ENCODE results near the gene PTPRN. TPM values are rescaled to one million over a fixed set of nuclear protein-coding genes. Genes with fewer than 3 reads are reported as not detected.

Gene PTPRN
- total RNA-seq, 1 experiment from 2014 or later, result 6.5 TPM

DNA sequence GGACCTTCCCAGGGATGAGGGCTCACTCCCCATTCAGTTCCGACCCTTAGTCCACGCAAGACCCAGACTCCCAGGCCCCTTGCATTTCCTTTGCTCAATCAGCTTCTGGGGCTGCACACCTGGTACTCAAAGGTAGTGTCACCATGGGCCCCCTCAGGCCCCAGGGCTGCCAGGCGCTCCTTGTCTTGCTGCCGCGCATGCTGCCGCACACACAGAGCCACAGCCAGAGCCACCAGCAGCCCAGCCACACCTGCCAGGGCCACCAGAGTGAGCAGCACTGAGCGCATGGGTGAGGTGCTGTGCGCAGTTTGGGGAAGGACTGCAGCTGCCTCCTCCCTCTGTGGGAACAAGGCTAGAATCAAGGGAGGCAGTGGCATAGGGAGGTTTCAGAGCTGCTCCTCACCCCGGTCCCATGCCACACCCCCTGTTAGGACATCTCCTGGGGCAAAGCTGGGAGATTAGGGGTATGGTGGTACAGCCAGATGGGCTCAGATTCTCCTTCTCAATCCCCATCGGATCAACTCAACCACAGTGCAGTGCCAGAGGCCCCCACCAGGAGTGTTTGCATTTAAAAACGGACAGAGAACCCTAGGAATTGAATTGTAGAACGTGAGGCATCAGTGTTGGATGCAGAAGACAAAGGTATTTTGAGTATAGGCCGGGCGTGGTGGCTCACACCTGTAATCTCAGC, 11.3 kb downstream of the PTPRN start:
- no peak overlapping the region for H2AK5ac ChIP-seq (ENCODE audit: insufficient read length, low read length)
- H2BK20ac ChIP-seq (ENCODE audit: low read depth, low read length, poor library complexity, severe bottlenecking), result no peak overlapping the region
- no peak overlapping the region for H2BK12ac ChIP-seq (ENCODE audit: insufficient read length, low read depth, low read length)
- H3K23me2 ChIP-seq (ENCODE audit: insufficient read length, low read depth, low read length, poor library complexity, severe bottlenecking), result peaks cover 6% of the 10 kb centered on the region
- H3K79me2 ChIP-seq (ENCODE audit: insufficient read depth, low read length), result no peaks in the 10 kb centered on the region
- H3K36me3 Mint-ChIP-seq (ENCODE audit: insufficient read depth in 1 of 3, low read depth in 3 of 3), result peaks cover 0 to 4% (median 2%) of the 10 kb centered on the region in 3 experiments; a peak in 2 of 7 replicates
- no peak overlapping the region for H4K8ac ChIP-seq (replicated peaks; ENCODE audit: insufficient read length, low read depth, low read length)
- no peaks in the 10 kb centered on the region for H3K9me3 ChIP-seq (ENCODE audit: control insufficient read depth, low read depth, low read length)
- no peak overlapping the region for H2BK120ac ChIP-seq (ENCODE audit: low read depth, low read length, poor library complexity, severe bottlenecking)
- no CpG with 5 or more reads among the region's 14 CpGs for WGBS (ENCODE audit: extremely low coverage, insufficient read length, low lambda C conversion rate)
- no peak overlapping the region for H2BK15ac ChIP-seq (ENCODE audit: low read depth, low read length)
- no peaks in the 10 kb centered on the region for H3K79me1 ChIP-seq (ENCODE audit: insufficient read depth, low read depth, low read length, poor library complexity, severe bottlenecking)
- DNase-seq, result no peak
- no peak overlapping the region for H3K18ac ChIP-seq (ENCODE audit: insufficient read length, low read depth, low read length)
- H3K4me3 Mint-ChIP-seq, result peak overlapping the region in 1 of 2 experiments; percentile 20; a peak in 1 of 5 replicates
- H2BK5ac ChIP-seq (ENCODE audit: insufficient read length, low read length), result no peak overlapping the region
- H4K5ac ChIP-seq (ENCODE audit: insufficient read length, low read depth, low read length), result no peak overlapping the region
- H3K9me3 Mint-ChIP-seq, result peaks cover 0 to 5% of the 10 kb centered on the region in 2 experiments; a peak in 3 of 5 replicates
- no peak overlapping the region for H4K91ac ChIP-seq (ENCODE audit: insufficient read length, low read depth, low read length)
- H3K27ac ChIP-seq (ENCODE audit: insufficient read length, low read depth, low read length), result no peak overlapping the region
- H3K4me1 Mint-ChIP-seq, result peaks cover 19 to 29% of the 10 kb centered on the region in 2 experiments
- no peak overlapping the region for H3K56ac ChIP-seq (ENCODE audit: insufficient read length, low read depth, low read length)
- H3K23ac ChIP-seq (ENCODE audit: insufficient read length, low read depth, low read length), result no peak overlapping the region
- H3K27ac Mint-ChIP-seq, result no peak overlapping the region; a peak in 1 of 7 replicates
- no peak overlapping the region for H3K14ac ChIP-seq (ENCODE audit: insufficient read depth, low read length)
- H3T11ph ChIP-seq (ENCODE audit: low read length), result no peak overlapping the region
- no peaks in the 10 kb centered on the region for H3K4me1 ChIP-seq (ENCODE audit: insufficient read depth, low read length)
- no peak overlapping the region for H3K4me2 ChIP-seq (ENCODE audit: insufficient read depth, insufficient read length, low read length)
- TF ChIP-seq, protein P1, sequence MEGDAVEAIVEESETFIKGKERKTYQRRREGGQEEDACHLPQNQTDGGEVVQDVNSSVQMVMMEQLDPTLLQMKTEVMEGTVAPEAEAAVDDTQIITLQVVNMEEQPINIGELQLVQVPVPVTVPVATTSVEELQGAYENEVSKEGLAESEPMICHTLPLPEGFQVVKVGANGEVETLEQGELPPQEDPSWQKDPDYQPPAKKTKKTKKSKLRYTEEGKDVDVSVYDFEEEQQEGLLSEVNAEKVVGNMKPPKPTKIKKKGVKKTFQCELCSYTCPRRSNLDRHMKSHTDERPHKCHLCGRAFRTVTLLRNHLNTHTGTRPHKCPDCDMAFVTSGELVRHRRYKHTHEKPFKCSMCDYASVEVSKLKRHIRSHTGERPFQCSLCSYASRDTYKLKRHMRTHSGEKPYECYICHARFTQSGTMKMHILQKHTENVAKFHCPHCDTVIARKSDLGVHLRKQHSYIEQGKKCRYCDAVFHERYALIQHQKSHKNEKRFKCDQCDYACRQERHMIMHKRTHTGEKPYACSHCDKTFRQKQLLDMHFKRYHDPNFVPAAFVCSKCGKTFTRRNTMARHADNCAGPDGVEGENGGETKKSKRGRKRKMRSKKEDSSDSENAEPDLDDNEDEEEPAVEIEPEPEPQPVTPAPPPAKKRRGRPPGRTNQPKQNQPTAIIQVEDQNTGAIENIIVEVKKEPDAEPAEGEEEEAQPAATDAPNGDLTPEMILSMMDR (conservative IDR thresholded peaks at IDR 0.05), result no peak
- H3K27me3 ChIP-seq (ENCODE audit: insufficient read depth, low read length), result no peaks in the 10 kb centered on the region; the same call in 1 of the 2 replicates
- no peaks in the 10 kb centered on the region for H4K20me1 ChIP-seq (ENCODE audit: control insufficient read depth, insufficient read depth, insufficient read length)
- H2AFZ ChIP-seq (ENCODE audit: low read length), result no peak overlapping the region
- H3K27me3 Mint-ChIP-seq (ENCODE audit: low read depth), result peaks cover 68% of the 10 kb centered on the region
- H3K9ac ChIP-seq (ENCODE audit: extremely low read depth, insufficient read length, low read length), result no peak overlapping the region
- H3K4ac ChIP-seq (ENCODE audit: low read depth, low read length), result no peak overlapping the region

Data from H9 (cell line).